ENCODE measurements around the gene RPTOR.
"Not testable (repeated sequence)": the region's sequence is repeated elsewhere in the genome, so short reads cannot be mapped to it uniquely, and the experiment has no call there.

RPTOR gene

GRCh38 chr17:80872501-80873306 lies 328.1 kb downstream of the RPTOR start:
- no peak for DNase-seq

DNA sequence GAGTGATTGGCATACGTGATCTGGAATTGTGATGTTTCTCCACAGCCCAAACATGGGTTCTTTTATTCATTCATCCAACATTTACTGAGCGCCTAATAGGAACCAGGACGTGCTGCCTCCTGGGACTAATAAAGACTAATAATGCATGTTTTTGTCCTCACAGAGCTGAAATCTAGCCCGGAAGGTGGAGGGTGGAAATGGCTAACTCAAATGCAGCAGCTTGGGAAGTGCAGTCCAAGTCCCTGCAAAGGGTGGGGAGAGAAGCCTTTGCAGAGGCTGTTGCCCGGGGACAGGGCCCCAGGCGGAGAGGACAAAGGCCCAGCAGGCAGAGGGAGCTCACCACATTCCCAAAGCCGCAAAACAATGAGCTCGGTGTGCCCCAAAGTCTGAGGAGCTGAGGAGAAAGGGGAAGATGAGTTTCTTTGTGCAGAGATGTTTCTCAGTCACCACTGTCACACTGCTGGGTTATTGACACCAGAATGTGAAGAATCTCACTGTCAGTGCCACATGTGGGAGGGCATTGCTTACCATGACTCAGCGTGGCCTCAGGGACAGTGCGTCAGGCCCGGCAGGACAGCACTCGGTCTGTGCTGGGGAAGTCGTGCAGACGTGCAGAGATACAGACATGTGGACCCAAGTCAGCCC lies 328.8 kb downstream of the RPTOR start:
- no peak for DNase-seq

DNA sequence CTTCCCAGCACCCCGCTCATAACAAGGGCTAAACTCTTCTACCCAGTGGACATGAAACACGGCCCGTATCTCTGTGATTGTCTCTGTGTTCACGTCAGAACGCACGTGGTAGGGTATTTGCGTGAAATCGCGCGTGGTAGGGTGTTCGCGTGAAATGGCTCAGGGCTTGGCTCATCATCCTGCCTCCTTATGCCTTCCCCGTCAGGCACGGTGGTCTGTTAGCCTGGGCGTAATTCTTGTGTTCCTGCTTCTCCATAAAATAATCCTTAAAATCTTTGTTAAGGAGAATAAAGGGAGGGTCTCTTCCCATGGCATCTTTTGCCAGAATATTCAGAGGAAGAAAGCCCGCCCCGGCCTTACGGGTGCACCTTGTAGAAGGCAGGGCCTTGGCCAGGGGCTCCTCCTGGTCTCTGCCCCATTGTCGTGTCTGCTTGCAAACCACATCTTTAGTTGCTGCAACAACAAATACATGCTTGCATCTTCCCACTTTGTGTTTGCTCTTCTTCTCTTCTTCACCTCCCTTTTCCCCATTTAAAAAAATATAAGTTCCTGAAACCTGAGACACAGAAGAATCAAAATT lies 330.3 kb downstream of the RPTOR start:
- no peak for DNase-seq

- not testable (repeated sequence) for DNase-seq
These were observed 330.9 kb downstream of the RPTOR start for GRCh38 chr17:80875480-80875995.

GRCh38 chr17:80876456-80876949 lies 331.9 kb downstream of the RPTOR start:
- not testable (repeated sequence) for DNase-seq

GRCh38 chr17:80876950-80877728 lies 332.5 kb downstream of the RPTOR start:
- DNase-seq = no peak

- no peak for DNase-seq
These were observed 333.2 kb downstream of the RPTOR start for GRCh38 chr17:80877729-80878303.

DNA sequence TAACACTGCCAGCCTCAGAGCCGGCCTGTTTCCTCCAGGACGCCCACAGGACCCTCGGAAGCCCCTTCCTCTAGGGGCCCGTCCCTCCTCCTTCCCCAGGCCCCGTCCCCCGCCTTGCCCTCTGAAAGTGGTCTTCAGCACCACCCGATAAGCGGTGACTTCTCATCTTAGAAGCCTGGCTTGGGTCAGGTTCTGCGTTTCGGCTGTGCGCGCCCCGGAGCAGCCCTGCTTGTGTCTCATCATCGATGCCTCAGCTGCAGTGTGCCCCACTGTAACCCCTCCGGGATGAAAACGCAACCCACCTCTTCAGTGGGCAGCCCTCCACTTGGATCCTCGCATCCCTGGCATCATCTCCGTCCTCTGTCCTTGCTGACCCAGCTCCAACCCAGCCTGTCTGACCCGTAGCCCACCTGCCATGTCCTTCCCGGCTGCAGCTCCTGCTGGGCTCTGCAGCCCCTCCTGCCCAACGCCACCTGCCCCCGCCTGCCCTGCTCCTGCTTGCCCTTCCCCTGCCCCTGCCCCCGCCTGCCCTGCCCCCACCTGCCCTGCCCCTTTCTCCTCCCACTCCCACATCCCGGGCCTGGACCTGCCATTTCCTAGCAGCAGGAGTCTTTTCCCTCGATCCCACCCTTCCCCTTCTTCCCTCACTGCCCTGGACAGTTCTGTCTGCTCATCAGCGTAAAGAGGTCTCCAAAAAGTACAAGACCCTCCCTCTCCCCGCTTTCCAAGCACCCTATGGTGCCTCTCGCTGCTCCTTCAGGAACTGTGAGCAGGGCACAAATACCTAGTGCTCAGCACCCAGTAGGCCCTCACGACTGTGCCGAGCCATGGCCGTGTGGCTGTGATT lies 334.5 kb downstream of the RPTOR start:
- DNase-seq = no peak

- DNase-seq = no peak
These were observed 335.3 kb downstream of the RPTOR start for GRCh38 chr17:80879723-80880647.

- no peak for DNase-seq
These were observed 336.0 kb downstream of the RPTOR start for GRCh38 chr17:80880648-80880985.

DNA sequence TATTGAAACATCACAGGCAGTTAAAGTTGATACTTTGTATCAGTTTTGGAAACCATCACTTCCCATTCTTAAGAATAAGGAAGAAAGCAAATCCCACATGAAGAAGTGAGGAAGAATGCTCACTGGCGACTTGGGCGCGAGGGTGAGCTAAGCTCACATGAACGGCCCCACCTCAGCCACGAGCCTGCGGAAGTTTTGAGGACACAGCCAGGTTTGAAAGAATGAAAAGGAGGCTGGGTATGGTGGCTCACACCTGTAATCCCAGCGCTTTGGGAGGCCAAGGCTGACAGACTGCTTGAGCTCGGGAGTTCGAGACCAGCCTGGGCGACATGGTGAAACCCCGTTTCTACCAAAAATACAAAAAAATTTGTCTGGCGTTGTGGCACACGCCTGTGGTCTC lies 336.7 kb downstream of the RPTOR start:
- no peak for DNase-seq

- no peak for DNase-seq
These were observed 337.7 kb downstream of the RPTOR start for GRCh38 chr17:80882323-80882722.

DNA sequence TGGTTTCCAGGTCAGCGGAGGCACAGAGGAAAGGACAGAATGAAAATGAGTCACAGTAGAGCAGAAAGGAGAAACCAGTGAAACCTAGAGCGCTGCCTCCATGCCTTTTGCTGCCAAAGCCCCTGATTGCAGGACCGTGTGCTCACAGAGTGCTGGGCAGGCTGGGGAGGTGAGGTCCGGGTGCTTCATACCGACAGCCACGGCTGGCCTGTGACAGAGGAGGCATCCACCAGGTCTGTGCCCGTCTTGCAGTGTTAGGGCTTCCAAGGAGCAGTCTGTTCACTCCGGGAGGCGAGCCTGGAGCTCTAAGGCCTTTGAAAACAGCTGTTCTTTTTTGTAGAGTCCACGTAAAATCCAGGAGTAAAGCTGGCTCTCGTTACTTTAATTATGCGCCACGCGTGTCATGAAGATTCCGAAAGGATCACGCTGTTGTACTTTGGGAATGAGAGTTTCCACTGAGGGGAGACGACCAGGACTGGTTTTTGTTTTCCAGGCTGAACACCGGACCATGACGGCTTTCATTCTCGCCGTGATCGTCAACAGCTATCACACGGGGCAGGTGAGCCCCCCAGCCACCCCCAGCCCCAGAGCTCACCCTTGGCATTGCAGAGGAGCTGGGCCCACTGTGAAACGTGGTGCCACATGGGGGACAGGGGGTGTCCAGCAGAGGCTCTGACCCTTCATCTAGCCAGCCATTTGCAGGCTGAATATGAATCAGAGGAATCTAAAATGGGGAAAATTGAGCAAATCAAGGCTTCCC lies 338.5 kb downstream of the RPTOR start:
- DNase-seq = no peak

GRCh38 chr17:80883831-80884735 lies 339.4 kb downstream of the RPTOR start:
- DNase-seq = no peak

GRCh38 chr17:80884811-80885210 lies 340.2 kb downstream of the RPTOR start:
- no peak for DNase-seq

GRCh38 chr17:80885947-80886582 lies 341.4 kb downstream of the RPTOR start:
- DNase-seq = no peak

- DNase-seq = peak; percentile 20
These were observed 342.3 kb downstream of the RPTOR start for GRCh38 chr17:80886641-80887573.
